ENCODE results near the gene EFR3B. TPM values are rescaled to one million over a fixed set of nuclear protein-coding genes. Genes with fewer than 3 reads are reported as not detected.

EFR3B gene
- total and polyA plus RNA-seq, 10 of the 15 experiments (the other 5 are each of a cell fraction or from before 2014, with no cell fraction given) = 0.12 to 3.9 (median 1.8) TPM

- TF ChIP-seq ZBTB33 (IDR thresholded peaks at IDR 0.05) (no peak), SP1 (IDR thresholded peaks at IDR 0.05; ENCODE audit: low read depth, low read length) (no peak), BACH1 (IDR thresholded peaks at IDR 0.05; ENCODE audit: borderline replicate concordance) (no peak; the same call in 1 of the 2 replicates), ASH2L (IDR thresholded peaks at IDR 0.05; ENCODE audit: borderline replicate concordance, low read depth) (no peak), EGR1 (IDR thresholded peaks at IDR 0.05; ENCODE audit: borderline replicate concordance in 1 of 2, low read depth in 2 of 2, low read length in 2 of 2) (peak in 1 of 2 experiments; percentile 31; a peak in 1 of 3 replicates), TCF7 (IDR thresholded peaks at IDR 0.05; ENCODE audit: borderline replicate concordance) (no peak), CHD4 (IDR thresholded peaks at IDR 0.05) (no peak), NBN (IDR thresholded peaks at IDR 0.05) (no peak), TBL1XR1 (IDR thresholded peaks at IDR 0.05; ENCODE audit: low read depth, low read length) (no peak), RB1 (IDR thresholded peaks at IDR 0.05; ENCODE audit: borderline replicate concordance) (no peak), BHLHE40 (IDR thresholded peaks at IDR 0.05; ENCODE audit: borderline replicate concordance in 1 of 2, low read depth in 2 of 2, low read length in 1 of 2) (peak; percentile 31 to 72; a peak in 2 of 4 replicates), RCOR1 (conservative IDR thresholded peaks at IDR 0.05; ENCODE audit: low read depth, low read length) (no peak), KAT2A (conservative IDR thresholded peaks at IDR 0.05; ENCODE audit: control insufficient read depth, low read depth, low read length) (no peak), IKZF1 (conservative IDR thresholded peaks at IDR 0.05) (peak; percentile 30; the same call in 1 of the 2 replicates), MTA2 (IDR thresholded peaks at IDR 0.05; ENCODE audit: low read depth) (no peak), SUZ12 (IDR thresholded peaks at IDR 0.05; ENCODE audit: unreplicated experiment) (no peak), PKNOX1 (IDR thresholded peaks at IDR 0.05) (peak; percentile 86), YBX1 (IDR thresholded peaks at IDR 0.05) (no peak), IRF5 (IDR thresholded peaks at IDR 0.05; ENCODE audit: borderline replicate concordance) (no peak)
- TF ChIP-seq, protein P1, sequence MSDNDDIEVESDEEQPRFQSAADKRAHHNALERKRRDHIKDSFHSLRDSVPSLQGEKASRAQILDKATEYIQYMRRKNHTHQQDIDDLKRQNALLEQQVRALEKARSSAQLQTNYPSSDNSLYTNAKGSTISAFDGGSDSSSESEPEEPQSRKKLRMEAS (IDR thresholded peaks at IDR 0.05; ENCODE audit: low read depth, low read length) = no peak
- TF ChIP-seq, protein P2, sequence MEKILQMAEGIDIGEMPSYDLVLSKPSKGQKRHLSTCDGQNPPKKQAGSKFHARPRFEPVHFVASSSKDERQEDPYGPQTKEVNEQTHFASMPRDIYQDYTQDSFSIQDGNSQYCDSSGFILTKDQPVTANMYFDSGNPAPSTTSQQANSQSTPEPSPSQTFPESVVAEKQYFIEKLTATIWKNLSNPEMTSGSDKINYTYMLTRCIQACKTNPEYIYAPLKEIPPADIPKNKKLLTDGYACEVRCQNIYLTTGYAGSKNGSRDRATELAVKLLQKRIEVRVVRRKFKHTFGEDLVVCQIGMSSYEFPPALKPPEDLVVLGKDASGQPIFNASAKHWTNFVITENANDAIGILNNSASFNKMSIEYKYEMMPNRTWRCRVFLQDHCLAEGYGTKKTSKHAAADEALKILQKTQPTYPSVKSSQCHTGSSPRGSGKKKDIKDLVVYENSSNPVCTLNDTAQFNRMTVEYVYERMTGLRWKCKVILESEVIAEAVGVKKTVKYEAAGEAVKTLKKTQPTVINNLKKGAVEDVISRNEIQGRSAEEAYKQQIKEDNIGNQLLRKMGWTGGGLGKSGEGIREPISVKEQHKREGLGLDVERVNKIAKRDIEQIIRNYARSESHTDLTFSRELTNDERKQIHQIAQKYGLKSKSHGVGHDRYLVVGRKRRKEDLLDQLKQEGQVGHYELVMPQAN (conservative IDR thresholded peaks at IDR 0.05) = no peak
Measured at GRCh38 chr2:25204190-25204838, 162.4 kb downstream of the EFR3B start (continued).
